ENCODE results near the gene ZNF528. TPM values are rescaled to one million over a fixed set of nuclear protein-coding genes. Genes with fewer than 3 reads are reported as not detected.

Gene ZNF528
- polyA plus RNA-seq (2013): 6.1 and 6.5 TPM in 2 replicates

- peak; percentile 84 to 96 for DNase-seq
- H4K8ac ChIP-seq (ENCODE audit: low read depth, low read length): peak within 1 kb of the TSS; percentile 57
- H2BK120ac ChIP-seq (ENCODE audit: insufficient read depth, low read length, poor library complexity): no peak within 1 kb of the TSS
- H2BK5ac ChIP-seq (ENCODE audit: low read depth, low read length, poor library complexity): no peak within 1 kb of the TSS
- H2AK5ac ChIP-seq (ENCODE audit: low read length): no peak within 1 kb of the TSS
- H4K91ac ChIP-seq (ENCODE audit: low read depth, low read length): no peak within 1 kb of the TSS
- H3K27me3 ChIP-seq (ENCODE audit: insufficient read depth, low read length): no peaks in the 10 kb centered on the region
- H3K23ac ChIP-seq (ENCODE audit: low read length): no peak within 1 kb of the TSS
- no peak within 1 kb of the TSS for H3K9ac ChIP-seq (ENCODE audit: low read length)
- H3K4me1 ChIP-seq (ENCODE audit: control insufficient read depth in 1 of 2, insufficient read depth in 2 of 2, low read length in 2 of 2): no peaks in the 10 kb centered on the region
- H3K79me1 ChIP-seq (ENCODE audit: low read length): no peaks in the 10 kb centered on the region
- H3K18ac ChIP-seq (ENCODE audit: low read length): no peak within 1 kb of the TSS
- peak within 1 kb of the TSS; percentile 45 for H3K4me2 ChIP-seq (ENCODE audit: low read length)
- no peaks in the 10 kb centered on the region for H3K79me2 ChIP-seq (ENCODE audit: control insufficient read depth, insufficient read depth, low read length, poor library complexity)
- peak within 1 kb of the TSS; percentile 67 for H3K4me3 ChIP-seq (ENCODE audit: low read depth, low read length)
- H3K9me3 ChIP-seq (ENCODE audit: insufficient read depth, low read depth, low read length): peaks cover 19% of the 10 kb centered on the region
- H3K4ac ChIP-seq (ENCODE audit: low read depth, low read length): no peak within 1 kb of the TSS
- H3K27ac ChIP-seq (ENCODE audit: low read depth, low read length): no peak within 1 kb of the TSS
- peak within 1 kb of the TSS; percentile 0 for H3K14ac ChIP-seq (ENCODE audit: low read length)
- H2BK12ac ChIP-seq (ENCODE audit: low read length): no peak within 1 kb of the TSS
- WGBS (ENCODE audit: extremely low coverage, insufficient coverage, insufficient read length): no CpG with 5 or more reads among the region's 36 CpGs
- peaks cover 2 to 3% of the 10 kb centered on the region in 2 experiments for H3K36me3 ChIP-seq (ENCODE audit: control insufficient read depth in 1 of 2, insufficient read depth in 2 of 2, low read length in 2 of 2)
- H4K12ac ChIP-seq (ENCODE audit: low read depth, low read length): no peak within 1 kb of the TSS
- peak within 1 kb of the TSS; percentile 44 for H2AFZ ChIP-seq (ENCODE audit: insufficient read depth, low read length, poor library complexity)
Measured at GRCh38 chr19:52397310-52398080, at the start of gene ZNF528. TSS of gene ZNF528 (plus strand) at chr19:52397849. CDS start at chr19:52402014, 4,165 bp downstream.

GRCh38 chr19:52351512-52351911, 46.1 kb upstream of the ZNF528 start:
- no CpG with 5 or more reads among the region's 9 CpGs for WGBS (ENCODE audit: extremely low coverage, insufficient coverage, insufficient read length)

GRCh38 chr19:52366414-52366824, 31.2 kb upstream of the ZNF528 start:
- Histone ChIP-seq H3K27me3 (ENCODE audit: insufficient read depth, low read length) (no peaks in the 10 kb centered on the region), H3K79me2 (ENCODE audit: control insufficient read depth, insufficient read depth, low read length, poor library complexity) (peaks cover 3% of the 10 kb centered on the region), H4K8ac (ENCODE audit: low read depth, low read length) (no peak overlapping the region), H3K4me2 (ENCODE audit: low read length) (no peak overlapping the region), H3K79me1 (ENCODE audit: low read length) (peaks cover 4% of the 10 kb centered on the region), H3K9me3 (ENCODE audit: insufficient read depth, low read depth, low read length) (peaks cover 21% of the 10 kb centered on the region), H2BK5ac (ENCODE audit: low read depth, low read length, poor library complexity) (no peak overlapping the region), H2AK5ac (ENCODE audit: low read length) (no peak overlapping the region), H3K4ac (ENCODE audit: low read depth, low read length) (no peak overlapping the region), H3K36me3 (ENCODE audit: control insufficient read depth in 1 of 2, insufficient read depth in 2 of 2, low read length in 2 of 2) (peaks cover 12 to 15% of the 10 kb centered on the region in 2 experiments), H3K18ac (ENCODE audit: low read length) (no peak overlapping the region), H3K23ac (ENCODE audit: low read length) (no peak overlapping the region), H3K27ac (ENCODE audit: low read depth, low read length) (no peak overlapping the region), H2BK12ac (ENCODE audit: low read length) (no peak overlapping the region), H4K91ac (ENCODE audit: low read depth, low read length) (no peak overlapping the region), H2BK120ac (ENCODE audit: insufficient read depth, low read length, poor library complexity) (no peak overlapping the region), H4K12ac (ENCODE audit: low read depth, low read length) (no peak overlapping the region), H3K9ac (ENCODE audit: low read length) (no peak overlapping the region), H2AFZ (ENCODE audit: insufficient read depth, low read length, poor library complexity) (no peak overlapping the region), H3K14ac (ENCODE audit: low read length) (no peak overlapping the region), H3K4me1 (ENCODE audit: control insufficient read depth in 1 of 2, insufficient read depth in 2 of 2, low read length in 2 of 2) (peaks cover 0 to 2% of the 10 kb centered on the region in 2 experiments), H3K4me3 (ENCODE audit: low read depth, low read length) (no peak overlapping the region)
- DNase-seq: no peak
- no CpG with 5 or more reads among the region's 8 CpGs for WGBS (ENCODE audit: extremely low coverage, insufficient coverage, insufficient read length)

More at GRCh38 chr19:52351512-52351911, 46.1 kb upstream of the ZNF528 start:
- H2AK5ac ChIP-seq (ENCODE audit: low read length): no peak overlapping the region
- no peak overlapping the region for H3K27ac ChIP-seq (ENCODE audit: low read depth, low read length)
- H3K9me3 ChIP-seq (ENCODE audit: insufficient read depth, low read depth, low read length): peaks cover 2% of the 10 kb centered on the region
- H3K4me2 ChIP-seq (ENCODE audit: low read length): no peak overlapping the region
- H3K4me3 ChIP-seq (ENCODE audit: low read depth, low read length): no peak overlapping the region
- H3K79me1 ChIP-seq (ENCODE audit: low read length): no peaks in the 10 kb centered on the region
- no peak overlapping the region for H3K9ac ChIP-seq (ENCODE audit: low read length)
- H3K4ac ChIP-seq (ENCODE audit: low read depth, low read length): no peak overlapping the region
- H2BK5ac ChIP-seq (ENCODE audit: low read depth, low read length, poor library complexity): no peak overlapping the region
- no peak for DNase-seq
- H3K14ac ChIP-seq (ENCODE audit: low read length): no peak overlapping the region
- no peaks in the 10 kb centered on the region for H3K79me2 ChIP-seq (ENCODE audit: control insufficient read depth, insufficient read depth, low read length, poor library complexity)
- no peak overlapping the region for H4K8ac ChIP-seq (ENCODE audit: low read depth, low read length)
- peaks cover 12 to 21% of the 10 kb centered on the region in 2 experiments for H3K36me3 ChIP-seq (ENCODE audit: control insufficient read depth in 1 of 2, insufficient read depth in 2 of 2, low read length in 2 of 2)
- H3K23ac ChIP-seq (ENCODE audit: low read length): no peak overlapping the region
- no peak overlapping the region for H2BK12ac ChIP-seq (ENCODE audit: low read length)
- H4K91ac ChIP-seq (ENCODE audit: low read depth, low read length): no peak overlapping the region
- H3K4me1 ChIP-seq (ENCODE audit: control insufficient read depth in 1 of 2, insufficient read depth in 2 of 2, low read length in 2 of 2): no peaks in the 10 kb centered on the region
- no peak overlapping the region for H4K12ac ChIP-seq (ENCODE audit: low read depth, low read length)
- no peaks in the 10 kb centered on the region for H3K27me3 ChIP-seq (ENCODE audit: insufficient read depth, low read length)
- no peak overlapping the region for H2AFZ ChIP-seq (ENCODE audit: insufficient read depth, low read length, poor library complexity)
- H3K18ac ChIP-seq (ENCODE audit: low read length): no peak overlapping the region
- H2BK120ac ChIP-seq (ENCODE audit: insufficient read depth, low read length, poor library complexity): no peak overlapping the region

- Histone ChIP-seq H3K14ac (ENCODE audit: low read length) (peak within 1 kb of the TSS; percentile 96), H4K12ac (ENCODE audit: low read depth, low read length) (peak within 1 kb of the TSS; percentile 96), H4K91ac (ENCODE audit: low read depth, low read length) (peak within 1 kb of the TSS; percentile 94), H3K18ac (ENCODE audit: low read length) (peak within 1 kb of the TSS; percentile 10), H3K9me3 (ENCODE audit: insufficient read depth, low read depth, low read length) (peaks cover 11% of the 10 kb centered on the region), H2AFZ (ENCODE audit: insufficient read depth, low read length, poor library complexity) (peak within 1 kb of the TSS; percentile 100), H3K4me3 (ENCODE audit: low read depth, low read length) (peak within 1 kb of the TSS; percentile 79), H3K36me3 (ENCODE audit: control insufficient read depth in 1 of 2, insufficient read depth in 2 of 2, low read length in 2 of 2) (peaks cover 13 to 19% of the 10 kb centered on the region in 2 experiments), H4K8ac (ENCODE audit: low read depth, low read length) (peak within 1 kb of the TSS; percentile 97), H2BK12ac (ENCODE audit: low read length) (no peak within 1 kb of the TSS), H2BK5ac (ENCODE audit: low read depth, low read length, poor library complexity) (peak within 1 kb of the TSS; percentile 89), H3K79me1 (ENCODE audit: low read length) (peaks cover 4% of the 10 kb centered on the region), H3K4me2 (ENCODE audit: low read length) (peak within 1 kb of the TSS; percentile 80), H2BK120ac (ENCODE audit: insufficient read depth, low read length, poor library complexity) (peak within 1 kb of the TSS; percentile 78), H3K27me3 (ENCODE audit: insufficient read depth, low read length) (no peaks in the 10 kb centered on the region), H3K9ac (ENCODE audit: low read length) (peak within 1 kb of the TSS; percentile 87), H3K4me1 (ENCODE audit: control insufficient read depth in 1 of 2, insufficient read depth in 2 of 2, low read length in 2 of 2) (peaks cover 0 to 2% of the 10 kb centered on the region in 2 experiments), H3K4ac (ENCODE audit: low read depth, low read length) (peak within 1 kb of the TSS; percentile 90), H3K79me2 (ENCODE audit: control insufficient read depth, insufficient read depth, low read length, poor library complexity) (peaks cover 3% of the 10 kb centered on the region), H3K23ac (ENCODE audit: low read length) (no peak within 1 kb of the TSS), H2AK5ac (ENCODE audit: low read length) (peak within 1 kb of the TSS; percentile 88), H3K27ac (ENCODE audit: low read depth, low read length) (peak within 1 kb of the TSS; percentile 68)
- DNase-seq: peak; percentile 94 to 98
- WGBS (ENCODE audit: extremely low coverage, insufficient coverage, insufficient read length): no CpG with 5 or more reads among the region's 52 CpGs
Measured at GRCh38 chr19:52369559-52370340, 27.9 kb upstream of the ZNF528 start, which contains the start of gene ZNF880. TSS of gene ZNF880 (plus strand) at chr19:52369923. CDS start at chr19:52369966, 43 bp downstream.
